ENCODE results near the gene SPTB.

SPTB gene

DNA sequence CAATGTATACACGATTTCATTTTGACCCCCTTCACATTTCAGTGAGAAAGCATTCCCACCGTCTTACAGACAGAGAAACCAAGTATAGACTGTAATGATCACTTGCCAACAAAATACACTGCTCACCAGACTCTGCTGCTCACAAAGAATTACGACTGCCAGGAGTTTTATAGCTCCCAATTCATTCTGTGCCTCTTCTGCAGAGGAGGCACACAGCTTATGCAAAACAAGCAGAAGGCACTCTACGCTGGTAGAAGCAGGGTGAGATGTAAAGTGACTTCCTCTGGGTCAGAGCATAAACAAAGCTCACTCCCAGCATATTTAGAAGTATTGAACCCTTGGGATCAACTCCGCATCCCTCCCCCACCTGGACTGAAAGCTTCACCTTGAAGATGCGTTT is 14.6 kb downstream of the SPTB start:
- DNase-seq: no peak
- Histone ChIP-seq H3K36me3 (replicated peaks) (no peaks in the 10 kb centered on the region), H3K4me3 (ENCODE audit: low read depth, low read length) (no peak overlapping the region), H3K27ac (no peak overlapping the region), H3K27me3 (replicated peaks) (peaks cover under 1% of the 10 kb centered on the region)
- in situ Hi-C loops (cut with HindIII; ENCODE audit: low pct_ligation_motif_present, low sequenced_read_pairs): no loop called here
- no peak for TF ChIP-seq CTCF (IDR thresholded peaks at IDR 0.05; ENCODE audit: low read depth, low read length, missing control alignments)

DNA sequence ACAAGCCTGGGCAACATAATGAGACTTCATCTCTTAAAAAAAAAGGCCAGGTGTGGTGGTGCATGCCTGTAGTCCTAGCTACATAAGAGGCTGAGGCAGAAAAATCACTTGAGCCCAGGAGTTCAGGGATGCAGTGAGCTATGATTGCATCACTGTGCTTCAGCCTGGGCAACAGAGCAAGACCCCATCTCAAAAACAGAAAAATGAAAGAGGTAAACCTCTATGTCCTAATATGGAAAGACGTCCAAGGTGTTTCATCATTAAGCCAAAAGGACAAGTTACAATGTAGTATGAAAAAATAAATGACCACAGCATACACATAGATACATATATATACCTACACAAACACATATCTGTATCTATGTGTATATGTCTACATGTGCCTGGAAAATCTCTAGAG is 15.4 kb downstream of the SPTB start:
- no peak for DNase-seq
- TF ChIP-seq CTCF (IDR thresholded peaks at IDR 0.05; ENCODE audit: low read depth, low read length, missing control alignments): no peak
- H3K27ac ChIP-seq: no peak overlapping the region
- H3K36me3 ChIP-seq (replicated peaks): no peaks in the 10 kb centered on the region
- H3K4me3 ChIP-seq (ENCODE audit: low read depth, low read length): no peak overlapping the region
- H3K27me3 ChIP-seq (replicated peaks): peaks cover 3% of the 10 kb centered on the region
- in situ Hi-C loops (cut with HindIII; ENCODE audit: low pct_ligation_motif_present, low sequenced_read_pairs): no loop called here

- Histone ChIP-seq H3K4me3 (ENCODE audit: low read depth, low read length) (no peak overlapping the region), H3K27ac (no peak overlapping the region), H3K36me3 (replicated peaks) (no peaks in the 10 kb centered on the region), H3K27me3 (replicated peaks) (peaks cover 5% of the 10 kb centered on the region)
- in situ Hi-C loops (cut with HindIII; ENCODE audit: low pct_ligation_motif_present, low sequenced_read_pairs): no loop called here
- DNase-seq: no peak
- no peak for TF ChIP-seq CTCF (IDR thresholded peaks at IDR 0.05; ENCODE audit: low read depth, low read length, missing control alignments)
Measured at GRCh38 chr14:64861916-64862315, 17.8 kb downstream of the SPTB start.

GRCh38 chr14:64860039-64860438 is 19.7 kb downstream of the SPTB start:
- TF ChIP-seq CTCF (IDR thresholded peaks at IDR 0.05; ENCODE audit: low read depth, low read length, missing control alignments): no peak
- DNase-seq: no peak
- Histone ChIP-seq H3K4me3 (ENCODE audit: low read depth, low read length) (no peak overlapping the region), H3K27ac (no peak overlapping the region), H3K27me3 (replicated peaks) (peaks cover 5% of the 10 kb centered on the region), H3K36me3 (replicated peaks) (no peaks in the 10 kb centered on the region)
- in situ Hi-C loops (cut with HindIII; ENCODE audit: low pct_ligation_motif_present, low sequenced_read_pairs): no loop called here

- no peak for DNase-seq
- Histone ChIP-seq H3K27me3 (replicated peaks) (peaks cover 5% of the 10 kb centered on the region), H3K27ac (no peak overlapping the region), H3K4me3 (ENCODE audit: low read depth, low read length) (no peak overlapping the region), H3K36me3 (replicated peaks) (no peaks in the 10 kb centered on the region)
- TF ChIP-seq CTCF (IDR thresholded peaks at IDR 0.05; ENCODE audit: low read depth, low read length, missing control alignments): no peak
- in situ Hi-C loops (cut with HindIII; ENCODE audit: low pct_ligation_motif_present, low sequenced_read_pairs): no loop called here
Measured at GRCh38 chr14:64857979-64858744, 21.5 kb downstream of the SPTB start.
